SK-N-SH (cell line): ENCODE data around the gene ZBTB3. TPM values are rescaled to one million over a fixed set of nuclear protein-coding genes. Genes with fewer than 3 reads are reported as not detected.

Experiments
- CTCF ChIA-PET: fragments of 300-600, 350-600 bp; formaldehyde crosslinking; extraction: SDS; loops from one replicate; lab custom pipeline; 2021; lab: Yijun Ruan, JAX
- POLR2A ChIA-PET: fragments of 350-600 bp; sonication (Branson Sonifier 250); formaldehyde crosslinking; extraction: SDS; loops from one replicate; lab custom pipeline; 2020; ENCODE audit warnings: antibody characterized with exemption, inconsistent platforms; lab: Yijun Ruan, JAX
- DNase-seq: peaks from one replicate; pipeline ENCODE4 v3.0.0; 2012
- H2AFZ ChIP-seq: fragments of 200-600 bp; sonication (generic); 2 replicates; pipeline ENCODE4 v1.8.1; 2016; ENCODE audit warnings: antibody characterized with exemption, mild to moderate bottlenecking, low read depth
- H3F3A ChIP-seq: fragments of 200-600 bp; sonication (generic); replicated peaks from 2 replicates; pipeline ENCODE3; 2016; ENCODE audit warnings: antibody characterized with exemption, mild to moderate bottlenecking; ENCODE audit not compliant: insufficient read depth
- H3K27ac ChIP-seq, 2 experiments: fragments of 200-500 bp in 1 of 2; fragments of 200-600 bp in 1 of 2; sonication (Bioruptor generic) in 1 of 2; sonication (generic), shearing (Covaris generic) in 1 of 2; 2 replicates each; pipeline versions ENCODE4 v1.5.1 to v1.6.1; 2014 to 2016; ENCODE audit warnings: low read depth in 2 of 2, inconsistent platforms in 1 of 2, low read length in 1 of 2, mild to moderate bottlenecking in 1 of 2, mixed read lengths in 1 of 2
- H3K27me3 ChIP-seq: fragments of 200-600 bp; sonication (generic), shearing (Covaris generic); 2 replicates; pipeline ENCODE4 v1.6.1; 2016; ENCODE audit warnings: mixed run types; ENCODE audit not compliant: insufficient read depth
- H3K36me3 ChIP-seq, 2 experiments: fragments of 200-500 bp in 1 of 2; fragments of 200-600 bp in 1 of 2; sonication (Bioruptor generic) in 1 of 2; sonication (generic) in 1 of 2; replicated peaks in 1 of 2; 2 replicates each; pipeline versions ENCODE3 to v1.5.1; 2014 to 2016; ENCODE audit warnings: low read length in 1 of 2, mild to moderate bottlenecking in 1 of 2; ENCODE audit not compliant: insufficient read depth in 2 of 2, control insufficient read depth in 1 of 2
- H3K4me1 ChIP-seq, 2 experiments: fragments of 200-500 bp in 1 of 2; fragments of 200-600 bp in 1 of 2; sonication (Bioruptor generic) in 1 of 2; sonication (generic), shearing (Covaris generic) in 1 of 2; 2 replicates each; pipeline versions ENCODE4 v1.5.1 to v1.6.1; 2014 to 2016; ENCODE audit warnings: low read depth in 1 of 2, low read length in 1 of 2, mixed run types in 1 of 2; ENCODE audit not compliant: insufficient read depth in 2 of 2, control insufficient read depth in 1 of 2
- H3K4me2 ChIP-seq: fragments of 200-600 bp; sonication (generic), shearing (Covaris generic); 2 replicates; pipeline ENCODE4 v1.6.1; 2017; ENCODE audit warnings: mixed run types
- H3K4me3 ChIP-seq, 2 experiments: fragments of 200-500 bp in 1 of 2; fragments of 200-600 bp in 1 of 2; sonication (Bioruptor generic) in 1 of 2; sonication (generic), shearing (Covaris generic) in 1 of 2; 2 replicates each; pipeline versions ENCODE4 v1.5.1 to v1.8.1; 2014 to 2016; ENCODE audit warnings: low read depth in 2 of 2, inconsistent platforms in 1 of 2, low read length in 1 of 2, mild to moderate bottlenecking in 1 of 2, mixed read lengths in 1 of 2, moderate library complexity in 1 of 2
- H3K79me2 ChIP-seq: fragments of 200-600 bp; sonication (generic); 2 replicates; pipeline ENCODE4 v1.8.1; 2017; ENCODE audit warnings: mild to moderate bottlenecking; ENCODE audit not compliant: insufficient read depth
- H3K9ac ChIP-seq: fragments of 200-600 bp; sonication (generic); 2 replicates; pipeline ENCODE4 v1.6.1; 2017; ENCODE audit warnings: mixed run types
- H3K9me2 ChIP-seq: fragments of 200-600 bp; sonication (generic); 2 replicates; pipeline ENCODE4 v1.6.1; 2017; ENCODE audit warnings: mixed run types
- H3K9me3 ChIP-seq: fragments of 200-600 bp; sonication (generic); 2 replicates; pipeline ENCODE4 v1.6.1; 2017; ENCODE audit warnings: mixed run types, mild to moderate bottlenecking, moderate library complexity
- H4K20me1 ChIP-seq: fragments of 200-600 bp; sonication (generic); 2 replicates; pipeline ENCODE4 v1.6.1; 2017; ENCODE audit warnings: mild to moderate bottlenecking, mixed run types; ENCODE audit not compliant: insufficient read depth
- FOSL2 ChIP-seq: IDR thresholded peaks from 2 replicates; pipeline ENCODE4 v1.4.0; 2012; ENCODE audit warnings: low read depth, mild to moderate bottlenecking, moderate library complexity, borderline replicate concordance
- FOXM1 ChIP-seq: IDR thresholded peaks from 2 replicates; pipeline ENCODE4 v1.4.0; 2012; ENCODE audit warnings: low read depth, mild to moderate bottlenecking
- MEF2A ChIP-seq: IDR thresholded peaks from 2 replicates; pipeline ENCODE4 v1.4.0; 2012; ENCODE audit warnings: low read depth, borderline replicate concordance
- MXI1 ChIP-seq: IDR thresholded peaks from 2 replicates; pipeline ENCODE4 v1.6.1; 2012; ENCODE audit warnings: mild to moderate bottlenecking, low read depth, low read length, improper control_type of control experiment
- RCOR1 ChIP-seq: fragments of 150-350 bp; IDR thresholded peaks from 2 replicates; pipeline ENCODE4 v1.6.1; 2017; ENCODE audit warnings: antibody characterized with exemption, low read length
- RFX5 ChIP-seq: IDR thresholded peaks from 2 replicates; pipeline ENCODE4 v1.6.1; 2012; ENCODE audit warnings: mild to moderate bottlenecking, improper control_type of control experiment, low read length
- SMC3 ChIP-seq: IDR thresholded peaks from 2 replicates; pipeline ENCODE4 v1.6.1; 2012; ENCODE audit warnings: low read depth, low read length, improper control_type of control experiment
- TAF1 ChIP-seq: IDR thresholded peaks from 2 replicates; pipeline ENCODE4 v1.6.1; 2012; ENCODE audit warnings: low read depth, mild to moderate bottlenecking, low read length, moderate library complexity, borderline replicate concordance
- TCF12 ChIP-seq: IDR thresholded peaks from 2 replicates; pipeline ENCODE4 v1.4.0; 2012
- TEAD4 ChIP-seq: IDR thresholded peaks from 2 replicates; pipeline ENCODE4 v1.4.0; 2012; ENCODE audit warnings: mild to moderate bottlenecking, borderline replicate concordance; ENCODE audit not compliant: insufficient read depth
- USF2 ChIP-seq: fragments of 150-350 bp; IDR thresholded peaks from 2 replicates; pipeline ENCODE4 v1.6.1; 2017; ENCODE audit warnings: antibody characterized with exemption, low read length, low read depth, borderline replicate concordance
- ZBTB33 ChIP-seq: IDR thresholded peaks from 2 replicates; pipeline ENCODE4 v1.4.0; 2012; ENCODE audit warnings: low read depth, borderline replicate concordance
- whole genome bisulfite sequencing: methylation state at CpG from one replicate; pipeline ENCODE4 v1.1.6; 2017; ENCODE audit warnings: low lambda C conversion rate; 5-methylcytosine and 5-hydroxymethylcytosine counted together
- polyA plus RNA-seq, 3 experiments: library from polyadenylated mRNA; depleted of rRNA; stranded (reverse); fragments of >200 nt; gene quantifications; 2 replicates each; pipeline ENCODE4 v1.2.3, GENCODE V29; 2012

Gene ZBTB3
- polyA plus RNA-seq, 1 of the 3 experiments (the other 2 are of a cell fraction): 2.1 TPM

- TF ChIP-seq SMC3: no peak
- TF ChIP-seq USF2: no peak
- TF ChIP-seq TAF1: no peak
- TF ChIP-seq TCF12: no peak
- TF ChIP-seq RFX5: no peak
- TF ChIP-seq ZBTB33: no peak
Measured at GRCh38 chr11:62775646-62776045, 21.7 kb upstream of the ZBTB3 start (continued).

- peaks cover 0 to 15% of the 10 kb centered on the region in 2 experiments; a peak in 1 of 4 replicates for H3K4me1 ChIP-seq
- 94% methylated on average over 6 of the region's 6 CpGs for WGBS
- no peaks in the 10 kb centered on the region for H4K20me1 ChIP-seq
- no peaks in the 10 kb centered on the region for H3K9me3 ChIP-seq
- H3K79me2 ChIP-seq: peaks cover 32% of the 10 kb centered on the region
- H3K27ac ChIP-seq: no peak overlapping the region
- H3K27me3 ChIP-seq: no peaks in the 10 kb centered on the region
- DNase-seq: no peak
- no peak overlapping the region for H3K4me2 ChIP-seq
- H3F3A ChIP-seq: peaks cover 19% of the 10 kb centered on the region
- H3K4me3 ChIP-seq: no peak overlapping the region
- H3K9ac ChIP-seq: no peak overlapping the region
- peaks cover 0 to 6% of the 10 kb centered on the region in 2 experiments for H3K36me3 ChIP-seq
- H2AFZ ChIP-seq: no peak overlapping the region
- POLR2A ChIA-PET: interaction anchor here (1.7 to 1.8 kb wide), 2 partner anchors 12 to 20 kb away, joined by 5 to 8 read pairs; partner anchors contain the start of gene ZBTB3
- TF ChIP-seq RCOR1 (no peak), FOSL2 (no peak), MXI1 (no peak), TEAD4 (no peak), MEF2A (no peak), RFX5 (no peak), FOXM1 (no peak)
- CTCF ChIA-PET: interaction anchor here (9.8 kb wide), 1 partner anchor 12 kb away, joined by 130 read pairs; the partner anchor contains the start of gene TMEM179B
- H3K9me2 ChIP-seq: no peaks in the 10 kb centered on the region
Measured at GRCh38 chr11:62774407-62774806, 20.4 kb upstream of the ZBTB3 start.
